GM18526 (cell line): ENCODE results near the gene DLG5.

ENCODE experiments used
- POLR2A ChIP-seq: IDR thresholded peaks from 3 replicates; pipeline ENCODE4 v1.6.1; 2011; ENCODE audit not compliant: insufficient read length; ENCODE audit errors: extremely low read depth

The DLG5 gene

GRCh38 chr10:77873536-77874380 lies 52.8 kb downstream of the DLG5 start:
- TF ChIP-seq POLR2A, result no peak

GRCh38 chr10:77872947-77873535 lies 53.5 kb downstream of the DLG5 start:
- no peak for TF ChIP-seq POLR2A

- no peak for TF ChIP-seq POLR2A
These were observed 54.2 kb downstream of the DLG5 start for GRCh38 chr10:77872151-77872946.

- no peak for TF ChIP-seq POLR2A
These were observed 56.7 kb downstream of the DLG5 start for GRCh38 chr10:77869626-77870420.

- no peak for TF ChIP-seq POLR2A
These were observed 58.0 kb downstream of the DLG5 start for GRCh38 chr10:77868523-77868922.

DNA sequence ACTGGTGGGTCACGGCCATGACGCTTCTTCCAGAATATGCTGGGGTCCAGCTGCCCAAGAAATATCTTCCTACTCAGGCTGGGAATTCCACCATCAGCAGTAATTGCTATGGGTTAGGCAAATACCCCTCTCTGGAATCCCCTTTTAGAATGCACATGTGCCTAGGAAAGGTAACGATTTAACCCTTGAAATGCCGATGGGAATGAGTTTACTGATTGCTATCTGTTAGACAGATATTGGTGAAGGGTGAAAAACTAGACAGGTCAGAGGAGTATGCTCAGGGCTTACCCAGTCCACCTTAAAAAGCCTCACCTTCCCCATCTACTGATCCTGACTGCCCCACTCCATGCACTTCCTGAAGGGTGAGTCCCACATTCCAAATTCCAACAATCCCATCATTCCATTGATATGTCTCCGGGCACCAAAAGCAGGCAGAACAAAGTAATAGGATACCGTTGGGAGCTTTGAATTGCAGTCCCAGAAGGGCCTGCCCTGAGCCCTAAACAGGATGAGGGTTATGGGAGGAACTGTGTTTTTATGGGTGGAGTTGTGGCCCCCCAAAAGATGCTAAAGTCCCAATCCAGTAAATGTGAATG lies 59.3 kb downstream of the DLG5 start:
- no peak for TF ChIP-seq POLR2A

- no peak for TF ChIP-seq POLR2A
These were observed 60.0 kb downstream of the DLG5 start for GRCh38 chr10:77866598-77866997.

GRCh38 chr10:77865580-77866324 lies 60.8 kb downstream of the DLG5 start:
- TF ChIP-seq POLR2A, result no peak

GRCh38 chr10:77864151-77864851 lies 62.3 kb downstream of the DLG5 start:
- TF ChIP-seq POLR2A, result no peak

DNA sequence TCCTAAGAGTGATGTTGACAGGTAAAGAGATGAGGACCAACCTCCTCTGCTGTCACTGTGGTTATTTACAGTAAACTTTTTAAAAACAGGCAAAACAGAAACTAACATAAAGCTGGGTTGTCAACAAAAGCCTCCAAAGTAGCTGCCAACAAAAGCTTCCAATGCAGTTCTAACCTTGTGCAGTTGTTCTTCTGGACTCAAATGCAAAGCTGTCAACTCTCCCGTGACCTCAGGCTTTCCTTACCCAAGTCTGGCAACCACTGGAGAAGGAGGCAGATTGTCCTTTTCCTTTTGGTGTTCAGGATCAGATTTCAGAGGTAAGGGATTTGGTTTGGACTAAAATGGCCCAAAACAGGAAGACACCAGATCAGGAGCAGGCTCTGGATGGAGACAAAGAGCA lies 63.1 kb downstream of the DLG5 start:
- TF ChIP-seq POLR2A, result no peak

- TF ChIP-seq POLR2A, result no peak
These were observed 64.0 kb downstream of the DLG5 start for GRCh38 chr10:77862595-77862994.

DNA sequence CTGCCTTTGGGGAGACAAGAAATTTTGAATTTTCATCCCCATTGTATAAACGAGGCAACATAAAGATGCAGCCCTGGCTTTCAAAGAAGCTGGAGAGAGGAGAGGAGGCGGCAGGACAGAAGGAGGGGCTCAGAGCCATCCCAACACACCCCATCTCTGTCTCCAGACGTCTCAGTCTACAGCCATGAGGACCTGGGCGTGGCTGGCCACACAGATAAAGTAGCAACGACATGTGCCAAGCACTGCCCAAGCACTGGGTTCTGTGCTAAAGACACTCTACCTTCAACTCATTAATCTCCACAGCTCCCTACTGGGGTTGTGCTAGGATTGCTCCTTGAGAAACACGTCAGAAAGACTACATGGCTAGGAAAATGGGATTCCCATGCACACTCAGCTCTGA lies 65.2 kb downstream of the DLG5 start:
- TF ChIP-seq POLR2A, result no peak

DNA sequence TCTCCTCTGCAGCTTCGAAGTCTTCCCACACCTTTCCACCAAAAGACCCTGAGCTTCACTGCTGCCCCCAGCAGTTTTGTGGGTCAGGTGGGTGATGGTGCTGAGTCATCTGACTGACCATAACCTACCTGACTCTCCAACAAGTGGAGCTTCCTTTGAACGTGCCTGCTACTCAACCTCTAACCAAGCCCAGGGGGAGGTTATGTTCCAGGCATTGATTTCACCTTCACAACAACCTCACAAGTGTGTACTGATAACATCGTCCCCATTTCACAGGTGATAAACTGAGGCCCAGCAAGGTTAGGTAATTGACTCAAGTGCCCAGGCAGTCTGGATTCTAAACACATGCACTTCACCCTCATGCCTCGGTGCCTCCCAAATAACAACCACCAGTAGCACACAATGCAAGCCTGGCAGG lies 66.7 kb downstream of the DLG5 start:
- no peak for TF ChIP-seq POLR2A
